Cardiac fibroblast (primary cell): ENCODE results near the gene GCSAM.
A peak's percentile ranks its signal among the peaks of the same experiment; 100 is the strongest.
"Not testable (repeated sequence)": the region's sequence is repeated elsewhere in the genome, so short reads cannot be mapped to it uniquely, and the experiment has no call there.

Experiments
- DNase-seq, 2 donors: peaks; one replicate each; pipeline versions ENCODE4 v3.0.0 to v3.0.0-alpha.2; 2010; ENCODE audit warnings: low read depth in 2 of 2
- H3K4me3 ChIP-seq, 2 donors: replicated peaks in 1 of 2; 1 replicate in 1 of 2; 2 replicates in 1 of 2; pipeline ENCODE4 v1.5.1; 2011; ENCODE audit warnings: low read depth in 2 of 2, low read length in 2 of 2, mild to moderate bottlenecking in 2 of 2, moderate library complexity in 1 of 2
- CTCF ChIP-seq: IDR thresholded peaks from one replicate; pipeline ENCODE4 v1.5.1; 2011; ENCODE audit warnings: low read depth, mild to moderate bottlenecking, low read length, inconsistent platforms

The GCSAM gene

GRCh38 chr3:112085735-112086075 is 47.3 kb downstream of the GCSAM start:
- peak overlapping the region; percentile 62 for H3K4me3 ChIP-seq
- DNase-seq: no peak
- TF ChIP-seq CTCF: no peak

DNA sequence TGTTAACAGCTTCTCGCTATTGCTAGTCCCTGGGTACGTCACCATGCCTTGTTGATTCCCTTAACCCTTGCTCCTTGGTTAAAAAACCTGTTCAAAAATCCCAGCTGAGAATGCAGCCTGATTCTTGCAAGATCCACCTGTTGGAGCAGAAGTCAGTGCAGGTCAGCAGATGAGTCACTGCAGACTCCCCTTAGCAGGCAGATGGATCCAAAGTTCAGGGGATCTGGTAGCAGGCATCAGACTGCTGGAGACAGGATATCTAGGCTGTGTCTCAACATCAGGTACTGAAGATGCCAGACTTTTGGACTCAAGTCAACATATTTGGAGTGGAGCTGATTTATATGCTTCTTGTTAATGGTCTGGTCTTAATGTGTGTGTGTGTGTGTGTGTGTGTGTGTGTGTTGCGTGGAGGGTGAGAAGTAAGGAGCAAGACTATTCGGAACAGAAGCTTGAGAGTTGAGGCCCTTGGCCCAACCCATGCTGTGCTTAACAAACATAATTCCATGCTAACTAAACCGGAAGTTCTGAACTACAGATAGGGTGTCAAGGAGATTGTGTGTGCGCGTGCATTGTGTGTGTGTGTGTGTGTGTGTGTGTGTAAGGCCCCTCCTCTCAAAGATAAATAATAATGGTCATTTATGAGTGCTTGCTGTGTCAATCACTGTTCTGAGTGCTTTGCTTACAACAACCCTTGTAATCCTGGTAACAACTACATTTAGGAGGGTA is 47.9 kb downstream of the GCSAM start:
- no peak for TF ChIP-seq CTCF
- no peak for DNase-seq
- no peak overlapping the region for H3K4me3 ChIP-seq

DNA sequence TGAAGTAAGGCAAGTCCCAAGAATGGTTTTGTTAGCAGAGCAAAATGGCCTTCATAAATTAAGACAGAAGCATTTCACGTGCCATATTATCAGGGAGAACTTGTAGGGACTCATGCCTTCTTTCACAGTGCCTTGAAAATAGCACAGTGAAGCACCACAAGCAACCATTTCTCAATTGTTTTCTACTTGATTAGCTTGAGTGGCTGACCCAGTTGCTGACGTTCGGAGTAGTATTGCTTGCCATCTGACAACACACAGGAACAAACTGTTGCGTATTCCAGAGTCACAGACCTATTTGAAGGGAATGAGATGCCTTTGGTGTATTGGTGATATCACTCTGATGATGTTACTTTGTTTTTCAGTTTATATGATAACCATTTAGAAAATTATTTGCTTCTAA is 49.8 kb downstream of the GCSAM start:
- TF ChIP-seq CTCF: no peak
- no peak overlapping the region for H3K4me3 ChIP-seq
- no peak for DNase-seq

GRCh38 chr3:112078125-112079083 is 54.6 kb downstream of the GCSAM start:
- DNase-seq: no peak
- H3K4me3 ChIP-seq: no peak overlapping the region
- no peak for TF ChIP-seq CTCF

DNA sequence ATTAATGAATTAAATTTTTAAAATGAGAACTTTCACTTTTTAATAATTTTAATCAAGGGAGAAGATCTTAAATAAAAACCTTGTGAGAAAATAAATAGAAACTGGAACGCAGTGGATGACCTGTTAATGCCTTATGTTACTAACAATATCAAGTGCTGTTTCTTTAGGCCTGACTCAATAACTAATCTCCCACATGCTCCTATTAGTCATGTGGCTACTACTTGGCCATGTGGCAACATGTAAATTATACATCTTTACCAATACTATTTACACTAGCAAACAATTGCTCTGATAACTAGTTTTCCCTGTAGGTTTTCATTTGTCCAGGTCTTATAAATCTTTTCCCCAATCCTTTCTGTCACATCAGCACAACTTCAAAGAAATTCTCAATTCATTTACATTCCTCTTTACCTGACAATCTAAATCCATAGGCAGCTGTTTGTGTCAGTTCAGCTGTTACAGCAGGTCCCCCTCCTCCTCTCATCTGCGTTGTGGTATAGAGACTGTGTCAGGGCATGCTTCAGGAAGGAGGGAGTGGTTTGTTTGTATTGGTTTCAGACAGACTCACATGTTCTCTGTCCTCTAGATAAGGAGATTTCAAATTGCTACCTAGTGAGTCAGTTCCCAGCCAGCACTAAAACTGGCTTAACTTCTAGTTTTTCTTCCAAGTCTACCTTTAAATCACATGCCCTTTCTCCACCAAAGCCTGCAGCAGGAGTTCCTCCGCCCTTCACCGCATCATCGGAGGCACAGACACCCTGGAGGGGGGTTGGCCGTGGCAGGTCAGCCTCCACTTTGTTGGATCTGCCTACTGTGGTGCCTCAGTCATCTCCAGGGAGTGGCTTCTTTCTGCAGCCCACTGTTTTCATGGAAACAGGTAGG is 58.2 kb downstream of the GCSAM start:
- H3K4me3 ChIP-seq: peak overlapping the region in 1 of 2 donors; percentile 11
- no peak for TF ChIP-seq CTCF
- peak; percentile 86 to 95 for DNase-seq

- no peak for TF ChIP-seq CTCF
- no peak overlapping the region for H3K4me3 ChIP-seq
- peak in 1 of 2 donors; percentile 39 for DNase-seq
Measured at GRCh38 chr3:112074006-112074405, 59.0 kb downstream of the GCSAM start.

GRCh38 chr3:112072387-112073060 is 60.5 kb downstream of the GCSAM start:
- not testable (repeated sequence) for H3K4me3 ChIP-seq, DNase-seq
